GM18511 (cell line): Measurements from ENCODE around the gene RBM19.

Experiments used
- ATAC-seq: cut with Tn5 transposase; IDR thresholded peaks from one replicate; pipeline ENCODE4 v1.9.1; 2021; ENCODE audit warnings: mild to moderate bottlenecking, moderate library complexity; ENCODE audit not compliant: unreplicated experiment

Gene RBM19

DNA sequence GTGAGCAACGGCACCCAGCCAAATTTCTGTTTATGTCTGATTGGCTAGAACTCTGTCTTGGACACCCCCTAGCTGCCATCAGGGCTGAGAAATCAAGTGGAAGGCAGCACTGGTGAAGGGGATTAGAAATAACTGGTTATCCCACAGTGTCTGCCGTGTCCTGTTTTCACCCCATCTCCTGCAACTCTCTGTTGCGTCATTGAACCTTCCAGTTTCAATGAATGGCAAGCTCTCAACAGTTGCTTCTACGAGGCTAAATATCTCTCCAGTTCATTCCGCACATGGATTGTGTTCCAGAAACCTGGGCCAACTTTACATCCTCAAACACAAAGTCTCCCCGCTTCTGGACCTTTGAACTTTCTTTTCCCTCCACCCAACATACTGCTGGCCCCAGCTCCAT lies 173.7 kb downstream of the RBM19 start:
- no peak for ATAC-seq

DNA sequence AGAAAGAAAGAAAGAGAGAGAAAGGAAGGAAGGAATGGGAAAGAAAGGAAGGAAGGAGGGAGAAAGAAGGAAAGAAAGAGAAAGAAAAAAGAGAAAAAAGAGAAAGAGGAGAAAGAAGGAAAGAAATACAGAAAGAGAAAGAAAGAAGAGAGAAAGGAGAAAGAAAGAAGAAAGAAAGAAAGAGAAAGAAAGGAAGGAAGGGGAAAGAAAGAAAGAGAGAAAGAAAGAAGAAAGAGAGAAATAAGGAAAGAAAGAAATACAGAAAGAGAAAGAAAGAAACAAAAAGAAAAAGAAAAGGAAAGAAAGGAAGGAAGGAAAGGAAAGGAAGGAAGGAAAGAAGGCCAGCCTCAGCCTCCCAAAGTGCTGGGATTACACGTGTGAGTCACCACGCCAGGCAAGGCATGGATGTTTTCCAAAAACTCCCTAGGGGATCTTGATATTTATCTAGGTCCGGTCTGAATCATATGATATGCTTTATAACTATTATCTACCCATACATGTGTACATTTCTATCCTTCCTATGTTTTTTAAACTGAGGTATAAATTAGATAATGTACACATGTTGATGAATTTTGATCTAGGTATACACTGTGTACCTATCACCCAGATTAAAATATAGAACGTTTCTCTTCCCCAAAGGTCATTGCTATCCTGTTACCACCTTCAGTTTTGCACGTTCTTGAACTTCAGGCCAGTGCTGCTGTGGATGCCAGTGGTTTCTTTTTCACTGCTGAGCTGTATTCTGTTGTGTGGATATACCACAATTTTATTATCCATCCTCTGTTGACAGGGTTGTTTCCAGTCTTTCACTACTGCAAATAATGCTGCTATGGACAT lies 177.9 kb downstream of the RBM19 start:
- ATAC-seq = no peak

DNA sequence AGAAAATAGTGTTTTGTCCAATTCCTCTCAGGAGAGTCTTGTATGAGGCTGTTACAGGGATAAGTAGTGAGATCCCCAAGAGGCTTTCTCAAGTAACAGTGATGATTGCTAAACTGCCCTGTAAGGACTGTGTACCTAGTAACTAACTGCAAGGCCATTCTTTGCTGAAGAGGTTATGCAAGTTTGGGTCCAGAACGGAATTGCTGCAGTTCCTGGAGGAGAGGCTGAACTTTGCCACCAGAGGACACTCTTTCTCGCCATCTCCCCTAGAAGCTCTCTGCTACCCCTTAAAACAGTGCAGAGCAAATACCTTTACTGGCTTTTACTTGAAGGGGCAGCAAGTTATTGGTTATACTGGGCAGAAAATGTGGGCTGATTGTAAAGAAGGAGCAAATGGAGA lies 180.0 kb downstream of the RBM19 start:
- no peak for ATAC-seq

GRCh38 chr12:113783811-113784210 lies 182.3 kb downstream of the RBM19 start:
- ATAC-seq = no peak

DNA sequence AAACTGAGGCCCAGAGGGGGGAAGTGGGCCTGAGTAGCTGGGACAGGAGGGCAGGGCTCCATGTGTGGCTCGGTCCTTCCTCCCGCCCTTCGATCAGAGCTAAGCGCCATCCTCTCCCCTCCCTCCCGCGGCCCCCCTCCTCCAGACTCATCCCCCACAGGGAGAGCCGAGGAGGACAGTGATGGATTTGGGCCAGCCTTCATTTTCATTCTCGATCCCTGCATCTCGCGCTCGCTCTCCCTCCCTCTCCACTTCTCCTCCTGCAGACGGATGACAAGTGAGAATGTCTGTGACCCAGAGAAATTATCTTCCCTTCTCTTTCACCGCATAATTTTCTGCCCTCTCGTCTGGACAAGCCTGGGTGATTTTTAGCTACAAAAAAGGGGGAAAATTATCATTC lies 183.3 kb downstream of the RBM19 start:
- ATAC-seq = no peak

DNA sequence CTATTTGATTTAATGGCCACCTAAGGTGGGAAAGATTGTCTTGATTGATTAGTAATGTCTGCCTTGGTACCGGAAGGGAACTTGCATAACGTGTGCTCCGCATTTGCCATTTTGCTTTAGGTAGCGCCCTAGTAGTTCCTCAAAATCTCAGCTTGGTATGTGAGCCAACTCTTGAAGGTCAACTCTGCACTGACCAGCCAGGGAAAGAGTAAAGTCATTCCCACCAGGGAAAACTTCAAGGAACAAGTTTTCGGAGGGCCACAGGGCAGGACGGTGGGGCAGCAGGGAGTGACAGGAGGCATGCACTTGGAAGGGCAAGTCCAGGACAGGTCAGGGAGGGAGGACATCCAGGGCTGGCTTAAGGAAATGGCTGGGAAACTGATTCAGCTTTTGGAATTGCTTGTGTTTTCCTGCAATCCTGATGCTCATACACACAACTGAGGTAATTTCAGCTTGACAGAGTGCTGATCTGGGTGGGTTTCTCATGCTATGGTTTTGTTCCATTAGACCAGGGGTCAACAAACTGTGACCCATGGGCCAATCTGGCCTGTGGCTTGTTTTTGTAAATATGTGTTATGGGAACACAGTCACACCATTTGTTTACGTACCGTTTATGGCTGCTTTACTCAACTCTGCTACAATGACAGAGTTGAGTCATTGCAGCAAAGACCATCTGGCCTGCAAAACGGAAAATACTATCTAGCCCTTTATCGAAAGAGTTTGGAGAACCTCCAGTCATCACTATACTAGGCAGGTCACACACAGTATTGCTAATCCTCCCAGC lies 184.5 kb downstream of the RBM19 start:
- ATAC-seq = no peak

GRCh38 chr12:113779774-113780173 lies 186.4 kb downstream of the RBM19 start:
- ATAC-seq = no peak

DNA sequence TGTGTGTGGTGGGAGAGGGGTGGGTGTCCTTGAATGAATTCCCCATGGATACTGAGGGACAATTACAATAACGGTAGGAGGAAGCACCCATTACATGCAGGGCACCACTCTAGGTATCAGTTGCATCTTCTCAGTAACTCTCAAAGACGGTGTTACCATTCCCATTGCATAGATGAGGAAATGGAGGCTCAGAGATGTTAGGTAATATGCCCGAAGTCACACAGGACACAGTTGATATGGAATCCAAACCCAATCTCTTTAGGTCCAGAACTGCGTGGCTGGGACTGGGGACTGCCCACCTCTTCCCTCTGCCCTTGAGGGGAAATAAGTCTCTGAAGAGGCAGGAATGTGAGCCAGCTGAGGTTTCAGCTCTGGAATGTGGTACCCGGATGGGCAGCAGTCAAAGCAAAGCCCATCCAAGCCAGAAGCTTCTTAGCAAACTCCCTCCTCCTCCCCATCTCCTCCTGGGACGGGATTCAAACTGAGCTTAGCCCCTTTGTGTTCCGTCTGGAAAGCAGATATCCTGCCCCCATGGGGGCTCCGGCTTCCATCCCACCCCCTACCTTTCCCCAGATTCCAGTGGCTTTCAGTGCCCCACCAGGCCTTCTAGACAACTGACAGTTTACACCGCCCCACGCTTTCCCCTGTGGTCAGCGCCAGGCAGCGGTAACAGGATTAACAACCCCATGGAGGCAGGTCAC lies 187.5 kb downstream of the RBM19 start:
- no peak for ATAC-seq

GRCh38 chr12:113777751-113778150 lies 188.4 kb downstream of the RBM19 start:
- ATAC-seq = no peak

DNA sequence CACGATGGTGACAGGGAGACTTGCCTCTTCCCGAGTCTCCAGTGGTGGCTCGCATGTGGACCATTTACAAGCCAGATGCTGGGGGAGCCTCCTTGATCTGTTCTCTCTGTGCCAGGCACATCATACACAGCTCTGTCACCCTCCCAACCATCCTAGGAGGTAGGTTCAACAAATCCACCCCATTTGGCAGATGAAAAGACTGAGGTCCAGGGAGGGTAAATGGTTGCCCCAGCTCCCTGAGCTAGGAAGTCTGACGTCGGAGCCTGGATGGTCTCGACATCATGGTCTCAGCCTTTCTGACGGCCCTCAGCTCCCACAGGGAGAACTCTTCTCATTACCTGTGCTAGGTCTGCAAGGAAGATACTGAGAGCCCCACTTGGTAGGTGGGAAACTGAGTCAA lies 189.6 kb downstream of the RBM19 start:
- no peak for ATAC-seq

DNA sequence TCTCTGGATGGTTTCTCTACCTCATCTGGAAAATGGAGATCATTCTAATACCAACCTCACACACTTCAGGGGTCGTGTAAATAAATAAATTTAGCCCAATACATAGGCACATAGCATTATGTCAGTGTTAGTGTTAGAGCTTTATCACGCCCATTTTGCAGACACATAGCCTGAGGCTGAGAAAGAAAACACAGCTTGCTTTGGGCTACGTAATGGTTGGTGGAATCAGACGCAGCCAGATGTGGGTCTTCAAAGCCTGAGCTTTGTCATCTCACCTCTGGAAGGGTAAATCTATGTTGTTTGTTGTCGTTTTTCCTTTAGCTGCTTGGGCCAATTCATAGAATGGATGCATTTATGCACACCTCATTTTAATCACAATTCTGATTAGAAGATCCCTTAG lies 191.6 kb downstream of the RBM19 start:
- no peak for ATAC-seq

DNA sequence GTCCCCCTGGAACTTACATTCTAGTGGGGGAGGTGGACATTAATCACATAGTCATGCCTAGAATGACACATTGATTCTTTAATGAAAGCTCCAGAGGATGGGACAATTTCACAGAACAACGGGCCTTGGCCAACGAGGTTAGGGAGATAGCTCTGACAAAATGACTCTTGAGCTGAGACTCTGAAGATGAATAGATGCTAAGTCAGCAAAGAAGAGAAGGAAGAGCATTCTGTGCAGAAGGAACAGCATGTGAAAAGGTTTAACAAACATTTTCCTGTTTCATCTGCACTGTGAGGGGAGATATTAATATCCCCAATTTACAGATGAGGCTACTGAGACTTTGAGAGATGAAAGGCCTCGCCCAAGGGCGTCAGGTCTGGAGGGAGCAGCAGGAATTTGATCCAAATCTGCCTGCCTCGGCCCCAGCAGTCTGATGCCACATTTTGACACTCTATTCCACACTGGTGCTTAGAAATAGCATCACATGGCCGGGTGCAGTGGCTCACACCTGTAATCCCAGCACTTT lies 193.6 kb downstream of the RBM19 start:
- ATAC-seq = no peak

- no peak for ATAC-seq
Observed at GRCh38 chr12:113770389-113770865, 195.7 kb downstream of the RBM19 start.

DNA sequence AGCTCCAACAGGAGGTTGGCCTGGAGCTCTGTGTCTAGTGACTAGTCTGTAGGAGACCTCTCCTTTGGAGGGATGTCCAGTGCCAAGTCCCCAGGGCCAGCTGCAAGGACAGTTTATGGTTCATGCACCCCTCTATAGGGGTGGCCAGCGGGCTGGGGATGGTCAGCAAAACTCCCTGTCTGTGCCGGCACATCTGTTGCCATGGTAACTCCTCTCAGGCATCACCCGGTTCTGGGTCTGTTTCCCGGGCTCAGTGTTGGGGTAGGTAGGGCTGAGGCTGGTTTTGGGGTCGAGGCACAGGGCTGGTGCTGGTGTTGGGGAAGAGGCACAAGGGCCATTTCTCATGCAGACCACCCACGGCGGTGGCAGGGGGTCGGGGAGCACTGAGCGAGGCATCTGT lies 196.8 kb downstream of the RBM19 start:
- no peak for ATAC-seq

- no peak for ATAC-seq
Observed at GRCh38 chr12:113768850-113769249, 197.3 kb downstream of the RBM19 start.

DNA sequence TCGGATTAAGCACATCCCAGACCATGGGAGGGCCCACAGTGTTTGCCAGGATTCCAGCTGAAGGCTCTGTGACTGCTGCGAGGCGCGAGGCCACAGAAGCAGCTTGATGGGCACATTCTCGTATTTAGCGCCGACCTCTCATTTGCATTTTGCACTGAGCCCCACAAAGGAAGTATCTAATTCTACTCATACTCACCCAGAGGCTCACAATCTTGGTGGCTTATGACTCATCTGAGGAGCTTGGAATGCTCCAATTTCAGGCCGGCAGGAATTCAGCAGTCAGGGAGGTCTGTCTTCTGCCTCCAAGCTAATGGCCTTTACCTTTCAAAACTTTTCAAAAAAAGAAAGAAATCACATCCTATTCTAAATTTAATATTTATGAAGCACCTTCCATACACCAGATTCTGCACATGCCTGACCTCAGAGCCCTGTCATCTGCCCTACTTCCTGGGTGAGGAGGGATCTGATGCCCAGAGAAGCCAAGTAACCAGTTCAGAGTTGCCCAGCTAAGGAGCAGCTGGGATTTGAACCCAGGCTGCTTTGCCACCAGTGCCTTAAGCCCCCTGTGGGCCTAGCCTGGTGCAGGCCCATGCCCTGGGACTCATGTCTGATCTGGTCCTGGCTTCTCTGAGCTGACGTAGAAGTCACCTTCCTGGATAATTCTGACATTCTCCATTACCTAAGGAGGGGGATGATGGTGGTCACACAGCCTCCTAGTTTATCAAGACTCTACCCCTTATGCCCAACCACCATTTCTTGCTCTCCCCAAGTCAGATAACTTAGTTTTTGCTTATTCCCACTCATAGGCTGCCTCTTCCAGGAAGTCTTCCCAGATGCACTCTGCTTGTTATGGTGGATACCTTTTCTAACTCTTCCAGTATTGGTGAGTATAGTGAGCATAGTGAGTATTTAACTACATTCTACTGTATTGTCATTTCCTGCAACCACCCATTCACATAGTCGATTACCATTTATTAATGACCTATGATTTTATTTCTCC lies 198.9 kb downstream of the RBM19 start:
- ATAC-seq = no peak
